Heart left ventricle (tissue), 16 donors: Measurements from ENCODE around the gene SIRT5. TPM values are rescaled to one million over a fixed set of nuclear protein-coding genes. Genes with fewer than 3 reads are reported as not detected.

ENCODE experiments used
- ATAC-seq, 4 donors: fragments of 200-7000 bp; cut with Tn5 transposase; one replicate each; pipeline ENCODE4 v1.9.1; 2020 to 2022; ENCODE audit warnings: moderate library complexity in 4 of 4, mild to moderate bottlenecking in 3 of 4, moderate number of reproducible peaks in 1 of 4
- DNase-seq, 5 donors: peaks; one replicate each; pipeline ENCODE4 v3.0.0-alpha.2; 2020
- H3K27ac ChIP-seq, 12 donors: fragments of 200-600 bp; sonication (generic) in 4 of 12; one replicate each; pipeline versions ENCODE4 v1.5.0 to v1.8.0; 2016 to 2022; ENCODE audit warnings: mild to moderate bottlenecking in 2 of 12
- H3K27me3 ChIP-seq, 9 donors: fragments of 200-600 bp; sonication (generic) in 2 of 9; one replicate each; pipeline versions ENCODE4 v1.5.1 to v1.8.0; 2016 to 2022; ENCODE audit warnings: mild to moderate bottlenecking in 3 of 9
- H3K36me3 ChIP-seq, 9 donors: fragments of 200-600 bp; sonication (generic) in 2 of 9; one replicate each; pipeline versions ENCODE4 v1.5.0 to v1.8.0; 2018 to 2022; ENCODE audit warnings: mild to moderate bottlenecking in 2 of 9
- H3K4me1 ChIP-seq, 12 donors: fragments of 200-600 bp; sonication (generic) in 4 of 12; one replicate each; pipeline versions ENCODE4 v1.5.0 to v1.8.0; 2016 to 2022; ENCODE audit warnings: mild to moderate bottlenecking in 3 of 12
- H3K4me3 ChIP-seq, 12 donors: fragments of 200-600 bp; sonication (generic) in 4 of 12; one replicate each; pipeline versions ENCODE4 v1.5.0 to v1.8.0; 2017 to 2022; ENCODE audit warnings: mild to moderate bottlenecking in 9 of 12, moderate library complexity in 4 of 12
- H3K9me3 ChIP-seq, 12 donors: fragments of 200-600 bp; sonication (generic) in 4 of 12; one replicate each; pipeline versions ENCODE4 v1.5.0 to v1.8.0; 2016 to 2022; ENCODE audit warnings: mild to moderate bottlenecking in 1 of 12
- CTCF ChIP-seq, 12 donors: fragments of 200-600 bp; sonication (generic) in 4 of 12; IDR thresholded peaks; one replicate each; pipeline versions ENCODE4 v1.5.0 to v1.8.0; 2018 to 2022; ENCODE audit warnings: antibody characterized with exemption in 12 of 12, mild to moderate bottlenecking in 5 of 12
- POLR2A ChIP-seq, 2 donors: fragments of 450-650 bp; IDR thresholded peaks; one replicate each; pipeline ENCODE4 v1.6.1; 2017; ENCODE audit warnings: antibody characterized with exemption in 2 of 2, mild to moderate bottlenecking in 2 of 2, moderate library complexity in 2 of 2
- WGBS, 4 donors: extraction: QIAGEN DNeasy Blood & Tissue Kit in 2 of 4; methylation state at CpG; one replicate each; pipeline versions ENCODE4 v1.1.5 to v1.1.7; 2013 to 2018; 5-methylcytosine and 5-hydroxymethylcytosine counted together
- intact Hi-C, 10 donors: fragments of 100-400 bp; cut with DNase I; formaldehyde crosslinking; loops; one replicate each; pipeline versions ENCODE4 v1.11.1 to v1.14.2; 2022
- polyA plus RNA-seq, 2 donors: library from polyadenylated mRNA; stranded (reverse); fragments of 200-250 nt; gene quantifications; one replicate each; pipeline ENCODE4 v1.2.3, GENCODE V29; 2013
- total RNA-seq, 9 donors: library from RNA; depleted of rRNA in 2 of 9; stranded (reverse); fragments of >200 nt in 2 of 9; fragmentation: NEBNext Ultra II Directional in 3 of 9; extraction: Animal tissue kit (Norgen Biotek cat#: 25700) in 3 of 9; gene quantifications; one replicate each; pipeline versions ENCODE4 v1.1.0 to v1.2.4, GENCODE V29; 2016 to 2023
- donor health status: ischemic (EF 13 %, LVEDD 7.1; RV severe dilation, severe dysfunction).
- donor health status: healthy with polysubstance abuse.
- donor health status: DM: no; HTN: yes; CAD: no.
- donor health status: DM: no; HTN: no; CAD: no.
- donor health status: ischemic (EF 25% LVEDD 6.9; RV normal size, moderate dysfunction).
- donor health status: ischemic (EF 25% LVEDD 5.7; RV mildly dilated, moderate dysfunction).
- donor health status: healthy.
- donor health status: DM: yes; HTN: yes; CAD: no.
- donor health status: ischemic (EF 35%, LVEDD 5.7; RV mildly dilated, moderate dysfunction).
- donor health status: nonischemic (EF 11% LVEDD 7.7; RV severe dilation, severe dysfunction).
- donor health status: DM: yes; HTN: yes; CAD: no.
- donor health status: PGD.
- donor health status: ischemic (EF 29% LVEDD 5.4; RV normal size, mild dysfunction).
- donor health status: nonischemic (EF 23%, LVEDD 6.1; RV moderate dilation, normal function).

SIRT5 gene
- total and polyA plus RNA-seq, 11 donors, result 13.1 to 60.0 (median 37.1) TPM

DNA sequence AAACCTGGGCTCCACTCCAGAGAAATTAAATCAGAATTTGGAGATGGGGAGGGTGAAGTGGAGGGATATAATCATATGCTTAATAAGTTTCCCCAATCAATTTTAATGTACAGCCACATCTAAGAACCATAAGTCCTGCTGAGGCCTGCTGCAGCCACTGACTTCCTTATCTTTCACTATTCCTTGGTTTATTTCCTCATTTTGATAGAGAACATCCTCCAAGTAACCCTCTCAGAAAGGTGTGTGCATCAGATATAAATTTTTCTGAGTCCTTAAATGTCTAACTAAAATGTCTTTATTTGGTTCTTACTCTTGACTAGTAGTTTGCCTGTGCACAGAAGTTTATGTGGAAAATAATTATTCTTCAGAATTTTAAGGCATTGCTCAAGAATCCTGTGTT, 23.7 kb upstream of the SIRT5 start:
- Histone ChIP-seq H3K27me3 (no peaks in the 10 kb centered on the region), H3K27ac (no peak overlapping the region), H3K4me3 (no peak overlapping the region), H3K4me1 (peaks cover 0 to 16% (median 8%) of the 10 kb centered on the region in 12 donors), H3K36me3 (no peaks in the 10 kb centered on the region), H3K9me3 (no peaks in the 10 kb centered on the region)
- intact Hi-C loops, result no loop called here
- no peak for DNase-seq
- TF ChIP-seq POLR2A (IDR thresholded peaks at IDR 0.05), result no peak
- no peak for ATAC-seq

- ATAC-seq, result no peak
- Histone ChIP-seq H3K27me3 (no peaks in the 10 kb centered on the region), H3K9me3 (no peaks in the 10 kb centered on the region), H3K4me3 (no peak overlapping the region), H3K36me3 (no peaks in the 10 kb centered on the region), H3K4me1 (peaks cover 0 to 21% (median 11%) of the 10 kb centered on the region in 12 donors), H3K27ac (peak overlapping the region in 10 of 12 donors; percentile 69 to 89 (median 80))
- intact Hi-C loops, result no loop called here
- no peak for TF ChIP-seq POLR2A (IDR thresholded peaks at IDR 0.05)
- TF ChIP-seq CTCF (IDR thresholded peaks at IDR 0.05), result no peak
- WGBS, 4 donors, result 94 to 100% (median 96%) methylated on average over 1 of the region's 1 CpG
- DNase-seq, result no peak
Measured at GRCh38 chr6:13553646-13554045, 20.8 kb upstream of the SIRT5 start.

DNA sequence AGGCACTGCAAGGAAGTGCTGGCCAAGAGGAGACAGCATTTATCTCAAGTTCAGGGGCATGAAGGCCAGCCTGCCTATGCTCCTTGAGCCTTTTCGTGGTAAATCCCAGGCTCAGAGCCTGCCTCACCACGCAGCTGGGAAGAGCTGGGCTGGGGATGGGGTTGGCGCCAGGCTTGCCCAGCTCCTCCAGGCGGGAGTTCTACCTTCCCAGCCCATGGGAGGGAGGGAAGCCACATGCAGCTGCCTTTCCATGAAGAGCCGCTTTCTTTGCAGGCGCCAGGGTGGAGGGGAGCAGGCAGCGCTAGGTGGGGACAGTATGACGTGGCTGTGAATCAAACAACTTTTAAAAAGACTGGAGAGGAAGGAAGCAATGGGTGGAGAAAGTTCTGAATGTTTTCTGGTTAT, 19.5 kb upstream of the SIRT5 start:
- intact Hi-C loops, result no loop called here
- ATAC-seq (peak; percentile 74 to 98 (median 94)), DNase-seq (peak; percentile 62 to 81 (median 74))
- Histone ChIP-seq H3K4me1 (peaks cover 0 to 30% (median 12%) of the 10 kb centered on the region in 12 donors), H3K4me3 (no peak overlapping the region), H3K27ac (peak overlapping the region; percentile 19 to 89 (median 78)), H3K36me3 (no peaks in the 10 kb centered on the region), H3K9me3 (no peaks in the 10 kb centered on the region), H3K27me3 (no peaks in the 10 kb centered on the region)
- WGBS, 4 donors, result 31 to 47% (median 45%) methylated on average over 8 of the region's 8 CpGs
- peak in 1 of 12 donors; percentile 25 for TF ChIP-seq CTCF (IDR thresholded peaks at IDR 0.05)
- TF ChIP-seq POLR2A (IDR thresholded peaks at IDR 0.05), result peak in 1 of 2 donors; percentile 54

DNA sequence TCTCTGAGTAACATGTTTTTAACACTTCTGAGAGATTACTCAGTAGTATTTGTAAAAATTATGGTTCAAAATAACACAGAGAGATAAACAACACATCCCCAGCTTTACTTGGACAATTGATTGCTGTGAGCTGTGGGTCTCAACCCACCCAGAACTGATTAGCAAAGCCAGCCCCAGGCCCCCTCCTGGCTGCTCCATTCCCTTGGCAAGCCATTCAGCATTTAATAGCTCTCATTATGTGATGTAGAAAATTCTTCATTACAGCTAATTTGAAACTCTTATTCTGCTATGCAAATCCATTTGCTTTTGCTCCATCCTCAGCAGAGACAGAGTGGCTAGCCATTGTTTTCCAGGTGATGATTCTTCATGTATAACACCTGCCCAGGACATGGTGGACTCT, 16.6 kb upstream of the SIRT5 start:
- H3K36me3 ChIP-seq, result no peaks in the 10 kb centered on the region
- ATAC-seq, result no peak
- no peaks in the 10 kb centered on the region for H3K9me3 ChIP-seq
- intact Hi-C loops, result no loop called here
- H3K27me3 ChIP-seq, result no peaks in the 10 kb centered on the region
- no peak for DNase-seq
- no peak overlapping the region for H3K27ac ChIP-seq
- no peak for TF ChIP-seq POLR2A (IDR thresholded peaks at IDR 0.05)
- H3K4me3 ChIP-seq, result no peak overlapping the region
- H3K4me1 ChIP-seq, result peaks cover 0 to 30% (median 14%) of the 10 kb centered on the region in 12 donors

GRCh38 chr6:13558718-13559117, 15.7 kb upstream of the SIRT5 start:
- Histone ChIP-seq H3K4me1 (peaks cover 0 to 30% (median 14%) of the 10 kb centered on the region in 12 donors), H3K4me3 (no peak overlapping the region), H3K27me3 (no peaks in the 10 kb centered on the region), H3K9me3 (no peaks in the 10 kb centered on the region), H3K27ac (peak overlapping the region in 4 of 12 donors; percentile 0 to 17 (median 8)), H3K36me3 (no peaks in the 10 kb centered on the region)
- intact Hi-C loops, result no loop called here
- WGBS, 4 donors, result 63 to 75% (median 68%) methylated on average over 4 of the region's 4 CpGs
- DNase-seq (no peak), ATAC-seq (peak in 1 of 4 donors; percentile 25)
- TF ChIP-seq POLR2A (IDR thresholded peaks at IDR 0.05) (no peak), CTCF (IDR thresholded peaks at IDR 0.05) (no peak)
